Measurements from ENCODE around the gene LBP.

LBP gene

GRCh38 chr20:38405132-38405531 lies 58.9 kb downstream of the LBP start:
- TF ChIP-seq FOXM1 (IDR thresholded peaks at IDR 0.05; ENCODE audit: borderline replicate concordance, low read depth) = no peak
- TF ChIP-seq ZBTB7A (IDR thresholded peaks at IDR 0.05; ENCODE audit: low read depth) = no peak
- no peak for TF ChIP-seq TAF1 (IDR thresholded peaks at IDR 0.05; ENCODE audit: low read depth)
- no peak for TF ChIP-seq REST (IDR thresholded peaks at IDR 0.05; ENCODE audit: low read depth)
- no peak for TF ChIP-seq USF1 (IDR thresholded peaks at IDR 0.05)
- no peak for TF ChIP-seq CREB1 (IDR thresholded peaks at IDR 0.05; ENCODE audit: low read depth)
- TF ChIP-seq YY1 (IDR thresholded peaks at IDR 0.05; ENCODE audit: low read depth) = no peak
- no peak for TF ChIP-seq EGR1 (IDR thresholded peaks at IDR 0.05)
- no peak for TF ChIP-seq MAX (IDR thresholded peaks at IDR 0.05)

- TF ChIP-seq NFIC (IDR thresholded peaks at IDR 0.05) (no peak), FOXM1 (IDR thresholded peaks at IDR 0.05; ENCODE audit: borderline replicate concordance, low read depth) (no peak), EP300 (IDR thresholded peaks at IDR 0.05; ENCODE audit: borderline replicate concordance) (no peak), CREB1 (IDR thresholded peaks at IDR 0.05; ENCODE audit: low read depth) (no peak)
These were observed 60.2 kb downstream of the LBP start for GRCh38 chr20:38406476-38406875.

GRCh38 chr20:38407321-38407720 lies 61.0 kb downstream of the LBP start:
- TF ChIP-seq CEBPB (IDR thresholded peaks at IDR 0.05) (no peak), EGR1 (IDR thresholded peaks at IDR 0.05) (no peak), TEAD4 (IDR thresholded peaks at IDR 0.05) (no peak), ZBTB7A (IDR thresholded peaks at IDR 0.05; ENCODE audit: low read depth) (no peak), NFIC (IDR thresholded peaks at IDR 0.05) (no peak), USF1 (IDR thresholded peaks at IDR 0.05) (no peak), REST (IDR thresholded peaks at IDR 0.05; ENCODE audit: low read depth) (no peak), TCF12 (IDR thresholded peaks at IDR 0.05; ENCODE audit: low read depth) (no peak), YY1 (IDR thresholded peaks at IDR 0.05; ENCODE audit: low read depth) (no peak), CREB1 (IDR thresholded peaks at IDR 0.05; ENCODE audit: low read depth) (no peak), FOXM1 (IDR thresholded peaks at IDR 0.05; ENCODE audit: borderline replicate concordance, low read depth) (no peak), TAF1 (IDR thresholded peaks at IDR 0.05; ENCODE audit: low read depth) (no peak), EP300 (IDR thresholded peaks at IDR 0.05; ENCODE audit: borderline replicate concordance) (no peak), MAX (IDR thresholded peaks at IDR 0.05) (no peak), RAD21 (IDR thresholded peaks at IDR 0.05; ENCODE audit: low read depth) (no peak)

- no peak for TF ChIP-seq FOXM1 (IDR thresholded peaks at IDR 0.05; ENCODE audit: borderline replicate concordance, low read depth)
- no peak for TF ChIP-seq ZBTB7A (IDR thresholded peaks at IDR 0.05; ENCODE audit: low read depth)
- TF ChIP-seq TAF1 (IDR thresholded peaks at IDR 0.05; ENCODE audit: low read depth) = no peak
- no peak for TF ChIP-seq EP300 (IDR thresholded peaks at IDR 0.05; ENCODE audit: borderline replicate concordance)
- TF ChIP-seq YY1 (IDR thresholded peaks at IDR 0.05; ENCODE audit: low read depth) = no peak
- TF ChIP-seq REST (IDR thresholded peaks at IDR 0.05; ENCODE audit: low read depth) = no peak
- TF ChIP-seq NFIC (IDR thresholded peaks at IDR 0.05) = no peak
- TF ChIP-seq TEAD4 (IDR thresholded peaks at IDR 0.05) = no peak
- TF ChIP-seq EGR1 (IDR thresholded peaks at IDR 0.05) = no peak
- no peak for TF ChIP-seq MAX (IDR thresholded peaks at IDR 0.05)
These were observed 66.7 kb downstream of the LBP start for GRCh38 chr20:38412877-38413577.

Measured in Ishikawa (cell line).